GM18526 (cell line): ENCODE measurements around the gene ZBTB7C.

Source experiments
- POLR2A ChIP-seq: IDR thresholded peaks from 3 replicates; pipeline ENCODE4 v1.6.1; 2011; ENCODE audit not compliant: insufficient read length; ENCODE audit errors: extremely low read depth

ZBTB7C gene

DNA sequence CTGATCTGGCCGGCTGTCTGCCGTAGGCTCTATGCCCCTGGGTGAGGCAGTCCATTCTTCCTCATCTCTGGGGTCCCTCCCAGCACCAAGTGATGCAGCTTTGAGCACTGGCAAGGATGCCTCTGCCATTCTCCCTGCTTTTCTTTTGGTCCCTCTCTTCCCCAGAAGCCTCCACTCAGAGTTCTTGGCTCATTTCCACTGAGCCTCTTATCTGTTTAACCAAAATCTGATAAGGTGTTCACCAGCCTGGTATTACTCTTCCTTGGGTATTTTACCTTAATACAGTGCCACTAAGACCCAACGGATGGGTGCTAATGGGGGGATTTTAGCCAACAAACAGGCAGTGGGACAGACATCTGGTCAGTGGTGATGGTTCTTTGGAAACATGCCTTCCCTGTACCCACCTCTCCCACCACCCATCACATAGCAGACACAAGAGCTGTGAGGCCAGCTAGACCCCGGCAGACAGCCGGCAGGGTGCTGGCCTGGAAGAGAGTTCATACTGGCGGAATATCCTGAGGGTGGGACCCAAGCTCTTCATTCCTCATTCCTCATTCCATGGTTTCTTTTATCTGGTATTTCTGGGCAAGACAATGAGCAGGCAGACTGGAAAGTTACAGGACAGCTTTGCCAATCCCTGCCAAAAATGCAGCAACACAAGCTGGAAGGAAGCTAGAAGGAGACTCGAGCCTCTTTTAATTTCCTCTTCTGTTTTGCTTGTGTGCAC, 34.6 kb downstream of the ZBTB7C start:
- no peak for TF ChIP-seq POLR2A

DNA sequence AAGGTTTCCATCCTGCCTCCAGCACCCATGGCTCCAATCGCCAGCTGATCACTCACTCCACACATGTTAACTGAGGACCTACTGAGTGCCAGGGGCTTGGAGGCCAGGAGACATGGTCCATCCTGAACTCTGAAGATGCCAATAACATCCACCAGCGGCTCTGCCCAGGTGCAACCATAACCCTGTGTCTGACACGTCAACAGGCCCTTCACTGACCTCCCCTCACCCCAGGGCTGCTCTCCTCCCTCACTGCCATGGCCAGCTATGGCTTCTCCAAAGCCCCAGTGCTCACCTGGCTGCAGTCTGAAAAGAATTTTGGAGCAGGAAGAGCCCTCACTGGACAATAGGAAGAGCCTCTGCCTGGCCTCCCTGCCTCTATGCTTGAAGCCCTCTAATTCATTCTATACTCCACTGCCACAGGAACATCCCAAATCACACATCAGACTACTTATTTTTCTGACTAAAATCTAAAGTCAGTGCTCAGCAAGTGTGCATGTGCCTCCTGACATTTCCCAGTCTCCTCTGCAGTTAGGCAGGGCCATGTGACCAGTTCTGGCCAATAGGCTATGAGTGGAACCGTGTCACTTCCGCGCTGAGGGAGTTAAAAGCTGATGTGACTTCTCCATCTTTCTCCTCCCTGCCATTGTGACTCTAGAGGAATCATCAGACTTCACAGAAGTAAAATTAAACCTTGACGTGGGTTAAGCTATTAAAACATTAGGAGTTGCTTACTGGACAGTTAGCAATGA, 37.2 kb downstream of the ZBTB7C start:
- no peak for TF ChIP-seq POLR2A

DNA sequence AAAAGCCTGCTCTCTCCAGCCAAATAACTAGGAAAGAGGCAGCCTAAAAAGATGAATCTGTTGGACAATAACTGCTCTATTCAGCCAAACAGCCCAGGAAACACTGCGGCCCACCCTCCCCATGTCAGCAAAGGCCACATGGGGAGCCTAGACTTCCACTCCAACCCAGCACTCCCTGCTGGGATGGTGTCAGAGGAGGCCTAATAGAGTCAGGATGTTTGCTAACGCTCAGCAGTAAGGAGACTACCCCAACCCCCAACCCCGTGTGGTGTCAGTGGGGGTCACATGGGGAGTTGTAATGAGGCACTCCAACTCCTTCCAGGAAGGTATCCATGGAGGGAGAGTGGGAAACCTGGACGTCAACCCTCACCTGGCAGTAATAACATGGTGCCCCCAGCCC, 41.6 kb downstream of the ZBTB7C start:
- no peak for TF ChIP-seq POLR2A

DNA sequence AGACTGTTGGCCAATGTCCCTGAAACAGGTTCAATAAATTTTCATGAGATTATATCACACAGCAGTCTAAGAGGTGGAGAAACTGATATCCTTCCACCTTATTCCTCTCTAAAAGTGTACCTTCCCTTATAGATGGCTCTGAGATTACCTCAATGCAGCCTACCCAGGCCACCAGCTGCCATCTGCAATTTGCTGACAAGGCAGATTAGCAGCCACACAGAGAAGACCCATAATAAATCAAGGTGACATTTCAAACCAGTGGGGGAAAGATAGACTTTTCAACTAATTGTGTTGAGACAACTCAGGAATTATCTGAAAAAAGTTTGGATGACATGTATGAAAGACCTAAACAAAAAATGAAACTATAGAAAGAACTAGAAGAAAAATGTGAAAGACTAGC, 43.2 kb downstream of the ZBTB7C start:
- TF ChIP-seq POLR2A: no peak

DNA sequence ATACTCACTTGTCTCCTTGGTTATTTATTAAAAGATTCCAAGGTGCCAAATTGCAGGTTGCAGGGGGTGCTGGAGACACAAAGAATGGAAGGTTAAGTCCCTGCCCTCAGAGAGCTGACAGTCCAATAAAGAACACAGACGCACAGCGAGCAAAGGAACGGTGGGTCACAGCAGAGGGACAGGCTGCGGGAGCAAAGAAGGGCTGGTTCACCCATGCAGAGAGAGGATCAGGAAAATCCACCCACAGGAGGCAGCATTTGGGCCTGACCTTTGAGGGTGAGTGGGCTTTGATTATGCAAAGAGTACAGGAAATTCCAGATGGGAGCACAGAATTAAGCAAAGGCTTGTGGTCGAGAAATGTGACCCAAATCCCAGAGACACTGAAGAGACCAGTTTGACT, 45.0 kb downstream of the ZBTB7C start:
- no peak for TF ChIP-seq POLR2A

DNA sequence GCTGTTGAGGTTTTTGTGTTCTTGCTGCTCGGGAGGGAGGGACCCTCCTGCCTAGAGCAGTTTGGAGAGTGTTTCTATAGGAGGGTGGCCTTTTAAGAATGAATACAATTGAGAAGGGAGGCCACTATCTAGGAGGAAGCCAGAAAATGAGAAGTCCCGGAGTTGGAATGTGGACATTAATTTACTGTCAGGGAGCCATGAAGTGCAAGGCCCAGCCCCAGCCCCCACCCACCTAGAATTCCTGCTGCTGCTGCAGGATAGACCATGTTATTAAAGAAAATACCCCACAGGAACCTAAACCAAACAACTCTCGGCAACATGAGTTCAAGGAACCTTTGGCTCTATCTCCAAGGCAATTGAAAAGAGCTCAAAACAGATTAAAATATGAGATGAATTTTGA, 46.0 kb downstream of the ZBTB7C start:
- TF ChIP-seq POLR2A: no peak

DNA sequence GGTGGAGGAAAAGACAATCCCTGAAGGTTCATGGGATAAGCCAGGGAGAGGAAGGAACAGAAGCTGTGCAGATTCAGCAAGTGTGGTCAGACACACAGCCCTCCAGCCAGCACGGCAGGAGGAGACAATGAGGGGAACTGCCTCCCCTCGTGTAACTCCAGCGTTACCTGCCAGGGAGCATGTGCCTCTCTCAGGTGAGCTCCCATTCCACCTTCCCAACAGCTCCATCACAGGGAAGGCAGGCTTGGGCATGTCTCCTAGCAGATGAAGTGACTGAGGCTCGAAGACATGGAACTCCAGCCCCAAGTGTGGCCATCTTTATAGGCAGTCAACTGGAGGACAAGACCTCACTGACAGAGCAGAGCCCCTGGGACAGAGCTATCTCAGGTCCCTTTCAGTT, 47.4 kb downstream of the ZBTB7C start:
- TF ChIP-seq POLR2A: no peak

DNA sequence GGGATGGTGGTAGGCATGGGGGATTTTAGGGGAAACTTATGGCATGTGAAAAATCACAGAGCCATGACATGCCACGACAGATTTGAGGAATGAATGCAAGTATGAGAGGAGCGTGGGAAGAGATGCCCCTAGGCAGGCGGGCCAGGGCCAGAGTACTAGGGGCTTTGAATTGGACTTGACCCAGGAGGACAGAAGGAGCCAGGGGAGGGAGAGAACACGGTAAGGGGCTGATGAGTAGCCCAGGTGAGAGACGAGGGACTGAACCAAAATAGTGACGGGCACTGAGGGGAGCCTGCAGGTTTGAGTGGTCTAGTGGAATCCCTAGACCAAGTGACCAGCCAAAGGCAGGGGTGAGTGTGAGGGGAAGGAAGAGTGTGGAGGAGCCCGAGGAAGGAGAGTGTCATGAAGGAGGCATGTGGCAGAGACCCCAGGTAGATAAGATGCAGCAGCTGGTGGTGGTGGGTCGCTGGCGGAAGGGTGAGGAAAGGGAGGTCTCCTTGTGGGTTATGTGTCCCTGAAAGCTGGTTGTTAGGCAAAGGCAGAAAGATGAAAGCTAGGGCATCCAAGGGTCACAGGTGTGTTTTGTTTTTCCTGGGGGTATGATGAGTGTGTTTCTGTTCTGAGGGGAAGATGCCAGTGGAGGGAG, 48.7 kb downstream of the ZBTB7C start:
- no peak for TF ChIP-seq POLR2A

DNA sequence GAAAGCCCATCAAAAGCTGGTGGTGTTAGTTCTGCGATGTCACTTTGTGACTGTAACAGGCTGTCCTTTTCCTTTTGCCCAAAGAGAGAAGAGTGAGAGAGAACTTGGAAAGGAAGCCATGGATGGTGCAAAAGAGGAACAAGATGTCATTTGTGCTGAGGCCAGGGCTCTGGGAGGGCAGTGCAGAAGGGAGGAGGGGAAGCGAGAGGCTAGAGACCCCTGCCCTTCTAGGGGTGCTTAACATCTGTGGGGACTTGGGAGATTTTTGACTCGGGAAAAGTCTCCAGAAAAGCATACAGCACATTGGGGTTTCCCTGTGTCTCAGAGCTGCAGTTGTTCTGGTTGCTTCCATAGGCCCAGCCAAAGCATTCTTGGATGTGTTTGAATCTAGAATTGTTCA, 49.6 kb downstream of the ZBTB7C start:
- no peak for TF ChIP-seq POLR2A

DNA sequence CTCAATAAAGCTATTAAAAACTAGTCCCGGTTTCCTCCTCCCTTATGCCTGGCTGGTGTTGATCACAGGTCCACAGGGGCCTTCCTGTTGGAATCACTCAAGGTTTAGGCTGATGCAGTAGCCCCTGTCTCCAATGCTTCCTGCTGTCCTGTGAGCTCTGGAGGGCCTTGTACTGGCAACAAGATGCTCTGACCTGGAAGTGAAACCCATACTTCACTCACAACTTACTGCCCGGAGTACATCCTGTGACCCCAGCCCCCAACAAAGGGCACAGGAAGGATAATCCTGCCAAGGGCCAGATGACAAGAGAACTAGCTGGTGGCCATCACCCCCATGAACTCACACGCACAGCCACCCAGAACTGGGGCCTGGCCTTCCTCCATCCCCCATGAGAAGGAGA, 50.3 kb downstream of the ZBTB7C start:
- no peak for TF ChIP-seq POLR2A

DNA sequence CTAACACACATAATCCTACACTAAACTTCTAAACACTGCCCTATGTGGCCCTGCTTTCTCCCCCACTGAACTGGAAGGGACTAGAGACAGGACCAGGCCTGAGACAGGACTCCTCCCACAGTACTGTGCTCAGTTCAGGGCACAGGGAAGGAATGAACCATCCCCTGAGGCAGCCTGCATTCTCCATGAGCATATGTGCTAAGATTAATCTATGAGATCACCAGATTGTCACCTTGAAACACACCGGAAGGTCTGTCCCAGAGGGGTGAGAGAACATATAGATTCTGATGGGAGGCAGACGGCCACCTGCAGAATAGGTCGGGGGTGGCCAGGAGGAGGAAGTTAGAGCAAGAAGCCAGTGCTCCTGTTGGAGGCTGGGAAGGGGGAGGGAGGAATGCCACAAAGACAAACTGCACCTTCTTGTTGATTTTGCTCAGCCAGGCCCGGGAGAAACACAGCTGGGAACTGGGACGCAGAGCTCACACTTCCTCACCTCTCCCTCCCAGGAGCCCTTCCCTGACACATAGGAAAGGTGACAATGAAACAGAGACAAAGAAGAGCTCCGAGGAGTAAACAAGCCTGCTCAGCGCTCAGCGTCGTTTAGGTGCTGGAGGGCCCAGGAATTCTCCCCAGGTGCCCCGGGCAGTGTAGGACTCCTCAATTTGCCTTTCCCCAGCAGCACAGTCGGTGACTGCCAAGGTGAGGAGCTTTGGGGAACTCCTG, 52.1 kb downstream of the ZBTB7C start:
- no peak for TF ChIP-seq POLR2A

DNA sequence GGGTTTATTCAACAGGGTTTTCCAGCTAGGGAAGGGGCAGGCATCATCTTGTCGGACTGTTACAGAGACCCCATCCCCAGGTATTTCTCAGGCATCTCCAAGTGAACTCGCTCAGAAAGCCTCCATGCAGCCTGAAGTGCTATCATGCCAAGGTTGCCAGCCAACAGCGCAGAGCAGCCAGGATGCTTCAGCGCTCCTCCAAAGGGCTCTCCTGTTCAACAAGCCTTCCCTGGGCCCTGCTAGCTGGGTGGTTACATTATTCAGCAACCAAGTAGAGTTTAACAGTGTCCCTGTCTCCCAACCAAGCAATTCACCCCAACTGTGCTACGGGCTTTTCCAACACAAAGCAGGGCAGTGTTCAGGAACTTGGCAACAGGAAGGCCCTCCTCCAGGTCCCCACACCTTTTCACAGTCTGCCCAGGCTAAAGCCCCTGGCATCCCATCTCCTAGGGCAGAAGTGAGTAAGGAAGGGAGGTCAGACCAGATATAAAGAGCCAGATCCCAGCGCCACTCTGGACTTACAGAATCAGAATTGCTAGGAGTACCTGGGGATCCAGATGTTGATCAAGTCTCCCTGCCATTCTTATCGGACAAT, 52.9 kb downstream of the ZBTB7C start:
- no peak for TF ChIP-seq POLR2A

DNA sequence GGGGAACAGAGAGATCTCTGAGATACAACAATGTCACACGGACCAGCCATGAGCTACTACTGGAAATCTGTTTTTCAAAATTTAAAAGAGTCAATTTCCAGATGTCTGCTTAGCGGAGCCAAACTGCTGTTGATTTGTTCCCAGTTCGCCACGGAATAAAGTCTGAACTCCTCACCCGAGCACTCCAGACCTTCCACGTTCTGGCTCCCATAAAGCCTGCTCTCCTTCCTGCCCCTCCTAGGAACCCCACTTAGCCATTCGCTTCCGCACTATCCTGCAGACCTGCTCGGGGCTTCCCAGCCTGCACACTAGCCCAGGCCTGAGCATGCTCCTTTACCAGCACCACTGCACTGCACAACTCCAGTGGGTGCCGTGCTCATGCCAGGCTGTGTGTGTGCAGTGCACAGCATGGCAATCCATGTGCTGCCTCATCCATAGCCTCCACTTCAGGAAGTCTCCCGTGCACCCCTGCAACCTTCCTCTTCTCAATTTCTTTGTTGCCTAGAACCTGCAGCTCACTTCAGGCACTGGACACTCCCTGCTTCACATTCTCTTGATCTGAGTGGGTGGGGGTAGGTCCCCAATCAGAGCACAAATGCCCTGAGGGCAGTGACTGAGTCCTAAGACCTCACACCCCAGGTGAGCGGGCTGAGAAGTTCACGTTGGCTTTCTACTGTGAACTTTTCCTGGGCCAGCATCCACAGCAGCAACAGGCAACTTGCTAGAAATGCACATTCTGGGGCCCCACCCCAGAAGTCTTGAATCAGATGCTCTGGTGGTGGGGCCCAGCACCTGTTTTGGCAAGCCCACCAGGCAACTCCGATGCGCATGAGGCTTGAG, 53.7 kb downstream of the ZBTB7C start:
- TF ChIP-seq POLR2A: no peak

DNA sequence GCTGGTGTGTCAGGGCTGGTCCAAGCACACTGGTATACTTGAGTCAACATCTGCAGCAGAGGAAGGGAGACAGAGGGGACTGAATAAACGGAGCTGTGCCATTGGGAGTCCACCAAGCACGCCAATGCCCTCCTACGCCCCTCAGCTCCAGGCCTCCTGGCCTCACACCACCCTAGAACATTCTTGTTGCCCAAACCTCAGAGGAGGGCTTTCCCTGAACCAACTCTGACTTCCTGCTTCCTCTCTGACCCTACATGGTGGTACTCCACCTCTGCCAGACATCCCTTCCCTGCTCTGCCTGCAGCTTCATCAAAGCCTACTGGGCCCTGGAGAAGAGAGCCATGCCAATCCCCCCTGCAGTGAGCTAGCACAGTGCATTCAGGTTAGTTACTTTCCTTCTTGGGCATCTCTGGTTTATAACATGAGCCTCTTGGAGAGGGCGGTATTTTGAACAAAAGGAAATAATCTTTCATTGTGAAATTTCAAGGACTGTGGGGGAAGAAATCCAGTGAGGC, 54.4 kb downstream of the ZBTB7C start:
- no peak for TF ChIP-seq POLR2A
